D721Med (cell line): ENCODE results near the gene PBX3.

Experiments
- DNase-seq: peaks from one replicate; pipeline ENCODE4 v3.0.0; 2011; ENCODE audit warnings: low spot score; ENCODE audit not compliant: insufficient read length
- FAIRE-seq: peaks from 2 replicates; lab custom pipeline; 2011; peaks lifted over from hg19 to GRCh38; lab: Jason Lieb, UNC
- TF ChIP-seq, protein P1 (sequence below): IDR thresholded peaks from 2 replicates; pipeline ENCODE4 v1.5.1; 2012; ENCODE audit warnings: mild to moderate bottlenecking, control low read depth; ENCODE audit not compliant: insufficient read depth; ENCODE audit errors: missing control alignments

The PBX3 gene

DNA sequence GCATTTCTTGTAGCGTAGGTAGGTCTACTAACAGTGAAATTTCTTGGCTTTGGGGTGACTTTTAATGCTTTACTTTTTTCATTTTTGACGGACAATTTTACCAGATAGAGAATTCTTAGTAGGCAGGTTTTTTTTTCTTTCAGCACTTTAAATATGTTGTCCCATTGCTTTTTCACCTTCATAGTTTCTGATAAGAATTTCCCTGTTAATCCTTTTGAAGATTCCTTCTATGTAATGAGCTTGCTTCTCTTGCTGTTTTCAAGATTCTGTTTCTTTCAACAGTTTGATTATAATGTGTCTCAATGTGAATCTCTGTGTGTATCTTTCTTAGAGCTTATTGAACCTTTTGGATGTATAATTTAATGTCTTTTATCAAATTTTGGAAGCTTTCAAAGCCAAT is 35.5 kb downstream of the PBX3 start:
- no peak for FAIRE-seq

DNA sequence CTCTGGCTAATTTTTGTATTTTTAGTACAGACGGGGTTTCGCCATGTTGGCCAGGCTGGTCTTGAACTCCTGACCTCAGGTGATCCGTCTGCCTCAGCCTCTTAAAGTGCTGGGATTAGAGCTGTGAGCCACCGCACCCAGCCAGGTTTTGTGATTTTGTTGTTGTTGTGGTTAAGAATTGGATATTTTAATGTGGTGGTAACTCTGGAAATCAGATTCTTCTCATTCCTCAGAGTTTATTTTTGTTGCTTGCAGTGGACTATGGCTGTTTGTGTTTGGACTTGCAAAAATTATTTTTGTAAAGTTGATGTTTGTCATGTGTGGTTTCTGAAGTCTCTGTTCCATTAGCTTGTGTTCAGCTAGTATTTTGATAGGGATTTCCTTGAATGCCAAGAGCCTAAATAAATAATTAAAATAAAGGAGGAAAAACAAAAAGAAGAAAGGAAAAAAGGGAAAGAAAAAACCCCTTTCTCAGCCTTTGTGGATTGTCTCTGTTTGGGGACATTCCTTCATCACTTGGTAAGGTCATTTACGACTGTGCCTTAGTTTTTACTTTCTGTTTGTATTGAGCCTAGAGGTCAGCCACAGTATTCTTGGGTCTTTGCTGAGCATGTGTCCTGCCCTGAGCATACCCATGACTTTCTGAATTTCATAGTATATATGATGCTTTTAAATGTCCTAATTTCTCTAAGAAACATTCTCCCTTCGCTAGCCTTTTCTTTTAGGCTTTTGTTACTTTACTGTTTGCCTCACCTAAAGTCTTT is 37.3 kb downstream of the PBX3 start:
- no peak for DNase-seq
- TF ChIP-seq, protein P1, sequence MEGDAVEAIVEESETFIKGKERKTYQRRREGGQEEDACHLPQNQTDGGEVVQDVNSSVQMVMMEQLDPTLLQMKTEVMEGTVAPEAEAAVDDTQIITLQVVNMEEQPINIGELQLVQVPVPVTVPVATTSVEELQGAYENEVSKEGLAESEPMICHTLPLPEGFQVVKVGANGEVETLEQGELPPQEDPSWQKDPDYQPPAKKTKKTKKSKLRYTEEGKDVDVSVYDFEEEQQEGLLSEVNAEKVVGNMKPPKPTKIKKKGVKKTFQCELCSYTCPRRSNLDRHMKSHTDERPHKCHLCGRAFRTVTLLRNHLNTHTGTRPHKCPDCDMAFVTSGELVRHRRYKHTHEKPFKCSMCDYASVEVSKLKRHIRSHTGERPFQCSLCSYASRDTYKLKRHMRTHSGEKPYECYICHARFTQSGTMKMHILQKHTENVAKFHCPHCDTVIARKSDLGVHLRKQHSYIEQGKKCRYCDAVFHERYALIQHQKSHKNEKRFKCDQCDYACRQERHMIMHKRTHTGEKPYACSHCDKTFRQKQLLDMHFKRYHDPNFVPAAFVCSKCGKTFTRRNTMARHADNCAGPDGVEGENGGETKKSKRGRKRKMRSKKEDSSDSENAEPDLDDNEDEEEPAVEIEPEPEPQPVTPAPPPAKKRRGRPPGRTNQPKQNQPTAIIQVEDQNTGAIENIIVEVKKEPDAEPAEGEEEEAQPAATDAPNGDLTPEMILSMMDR = no peak
- FAIRE-seq = no peak

More for the DNA sequence above, 35.5 kb downstream of the PBX3 start:
- DNase-seq = no peak
- TF ChIP-seq, protein P1 = no peak

DNA sequence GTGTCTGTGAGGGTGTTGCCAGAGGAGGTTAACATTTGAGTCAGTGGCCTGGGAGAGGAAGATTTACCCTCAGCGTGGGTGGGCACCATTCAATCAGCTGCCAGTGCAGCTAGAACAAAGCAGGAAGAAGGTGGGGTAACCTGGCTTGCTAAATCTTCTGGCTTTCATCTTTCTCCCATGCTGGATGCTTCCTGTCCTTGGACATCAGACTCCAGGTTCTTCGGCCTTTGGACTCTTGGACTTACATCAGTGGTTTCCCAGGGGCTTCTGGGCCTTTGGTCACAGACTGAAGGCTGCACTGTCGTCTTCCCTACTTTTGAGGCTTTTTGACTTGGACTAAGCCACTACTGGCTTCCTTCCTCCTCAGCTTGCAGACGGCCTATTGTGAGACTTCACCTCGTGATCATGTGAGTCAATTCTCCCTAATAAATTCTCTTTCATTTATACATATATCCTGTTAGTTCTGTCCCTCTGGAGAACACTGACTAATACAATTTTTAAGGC is 38.1 kb downstream of the PBX3 start:
- TF ChIP-seq, protein P1 = no peak
- DNase-seq = no peak
- FAIRE-seq = no peak

DNA sequence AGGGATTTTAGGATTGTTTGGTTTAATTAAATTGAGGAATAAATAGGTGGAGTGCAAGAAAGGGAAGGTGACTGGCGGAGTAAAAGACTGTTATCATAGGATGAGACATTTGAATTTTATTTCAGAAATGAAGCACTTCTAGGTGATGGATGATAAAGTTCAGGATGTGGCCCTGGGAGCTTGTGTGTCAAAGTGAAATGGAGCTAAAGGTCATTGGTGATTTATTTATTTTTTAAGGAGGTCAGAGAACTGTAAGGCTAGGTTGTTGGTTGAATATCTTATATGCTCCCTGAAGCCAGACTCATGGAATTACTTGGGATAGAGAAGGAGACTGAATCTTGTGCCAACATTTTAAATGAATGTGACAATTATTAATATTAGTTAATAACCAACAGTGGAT is 40.5 kb downstream of the PBX3 start:
- FAIRE-seq = no peak
- TF ChIP-seq, protein P1 = no peak
- no peak for DNase-seq

DNA sequence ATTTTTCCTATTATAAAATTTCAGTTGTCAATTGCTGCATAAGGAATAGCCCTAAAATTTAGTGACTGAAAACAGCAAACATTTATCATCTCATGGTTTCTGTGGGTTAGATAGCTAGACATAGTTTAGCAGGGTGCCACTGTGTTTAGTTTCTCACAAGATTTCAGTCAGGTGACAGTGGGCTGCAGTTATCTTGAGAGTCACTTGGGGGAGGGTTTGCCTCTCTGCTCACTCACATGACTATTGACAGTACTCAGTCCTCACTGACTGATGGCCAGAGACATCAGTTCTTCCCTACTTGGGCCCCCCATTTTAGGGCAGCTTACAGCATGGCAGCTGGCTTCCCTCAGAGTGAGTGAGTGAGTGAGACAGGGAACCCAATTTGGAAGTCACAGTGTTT is 42.0 kb downstream of the PBX3 start:
- FAIRE-seq = no peak
- TF ChIP-seq, protein P1 = no peak
- DNase-seq = no peak

DNA sequence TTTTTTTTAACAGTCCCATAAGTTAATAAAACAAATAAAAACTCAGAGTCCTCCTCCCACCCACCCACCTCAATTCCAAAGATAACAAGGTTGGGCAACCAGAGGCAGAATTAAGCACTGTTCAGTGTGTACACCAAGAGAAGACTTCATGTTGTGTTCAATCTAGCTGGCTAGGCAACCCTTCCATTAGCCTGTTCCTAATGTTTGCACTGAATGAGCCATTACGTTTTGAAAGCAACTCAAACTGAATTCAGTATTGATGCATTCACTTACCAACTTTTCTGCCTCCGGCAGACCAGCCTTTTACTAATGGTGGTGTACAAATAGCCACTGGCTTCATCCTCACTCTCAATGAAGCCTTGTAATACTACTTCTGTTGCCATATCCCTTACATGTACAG is 47.5 kb downstream of the PBX3 start:
- no peak for FAIRE-seq

More for the DNA sequence above, 47.5 kb downstream of the PBX3 start:
- no peak for DNase-seq
- TF ChIP-seq, protein P1 = no peak
